ENCODE measurements around the gene PRDM11. TPM values are rescaled to one million over a fixed set of nuclear protein-coding genes. Genes with fewer than 3 reads are reported as not detected.
"Not testable (repeated sequence)": the region's sequence is repeated elsewhere in the genome, so short reads cannot be mapped to it uniquely, and the experiment has no call there.

The PRDM11 gene
- total and polyA plus RNA-seq, 7 experiments from 2014 or later = 0.44 to 8.8 (median 5.7) TPM

GRCh38 chr11:45239733-45240132, 93.3 kb downstream of the PRDM11 start:
- no peak for DNase-seq
- H3K4me3 Mint-ChIP-seq = no peak overlapping the region
- peaks cover 0 to 3% (median 0%) of the 10 kb centered on the region in 5 donors for H3K36me3 Mint-ChIP-seq
- Histone ChIP-seq H3K36me3 (ENCODE audit: control insufficient read depth in 2 of 3, insufficient read depth in 3 of 3, low read length in 3 of 3) (no peaks in the 10 kb centered on the region), H3K4me3 (ENCODE audit: low read length) (no peak overlapping the region), H3K27ac (ENCODE audit: low read depth, low read length) (no peak overlapping the region), H3K27me3 (ENCODE audit: control insufficient read depth in 2 of 2, insufficient read depth in 2 of 2, low read length in 2 of 2) (no peaks in the 10 kb centered on the region), H3K4me1 (ENCODE audit: control insufficient read depth in 2 of 2, insufficient read depth in 2 of 2, low read length in 2 of 2) (no peaks in the 10 kb centered on the region), H3K9me3 (ENCODE audit: control insufficient read depth in 2 of 3, low read length in 3 of 3) (no peaks in the 10 kb centered on the region)
- ChIA-PET CTCF (no interaction called here), POLR2A (interaction anchor here (0.7 kb wide), 1 partner anchor 300 kb away, joined by 3 read pairs; no protein-coding TSS in a partner anchor)
- H3K27ac Mint-ChIP-seq = no peak overlapping the region
- H3K4me1 Mint-ChIP-seq = no peaks in the 10 kb centered on the region
- ATAC-seq = no peak
- H3K9me3 Mint-ChIP-seq = peaks cover 0 to 18% (median 3%) of the 10 kb centered on the region in 11 donors
- peaks cover 7 to 31% (median 22%) of the 10 kb centered on the region in 5 donors for H3K27me3 Mint-ChIP-seq
- intact Hi-C loops (cut with micrococcal nuclease) = no loop called here

GRCh38 chr11:45243967-45244366, 97.5 kb downstream of the PRDM11 start:
- Histone ChIP-seq H3K4me3 (ENCODE audit: low read length) (no peak overlapping the region), H3K9me3 (ENCODE audit: control insufficient read depth in 2 of 3, low read length in 3 of 3) (no peaks in the 10 kb centered on the region), H3K27me3 (ENCODE audit: control insufficient read depth in 2 of 2, insufficient read depth in 2 of 2, low read length in 2 of 2) (no peaks in the 10 kb centered on the region), H3K27ac (ENCODE audit: low read depth, low read length) (no peak overlapping the region), H3K36me3 (ENCODE audit: control insufficient read depth in 2 of 3, insufficient read depth in 3 of 3, low read length in 3 of 3) (no peaks in the 10 kb centered on the region), H3K4me1 (ENCODE audit: control insufficient read depth in 2 of 2, insufficient read depth in 2 of 2, low read length in 2 of 2) (no peaks in the 10 kb centered on the region)
- H3K27me3 Mint-ChIP-seq = peaks cover 3 to 14% (median 7%) of the 10 kb centered on the region in 5 donors
- POLR2A ChIA-PET = no interaction called here
- no peaks in the 10 kb centered on the region for H3K4me1 Mint-ChIP-seq
- H3K27ac Mint-ChIP-seq = no peak overlapping the region
- no peak for DNase-seq
- H3K36me3 Mint-ChIP-seq = no peaks in the 10 kb centered on the region
- H3K4me3 Mint-ChIP-seq = no peak overlapping the region
- CTCF ChIA-PET = no interaction called here
- intact Hi-C loops (cut with micrococcal nuclease) = no loop called here
- ATAC-seq = no peak
- peaks cover 0 to 11% (median 3%) of the 10 kb centered on the region in 11 donors for H3K9me3 Mint-ChIP-seq

GRCh38 chr11:45245218-45246045, 99.0 kb downstream of the PRDM11 start:
- Histone ChIP-seq H3K9me3 (ENCODE audit: control insufficient read depth in 2 of 3, low read length in 3 of 3) (no peaks in the 10 kb centered on the region), H3K4me1 (ENCODE audit: control insufficient read depth in 2 of 2, insufficient read depth in 2 of 2, low read length in 2 of 2) (no peaks in the 10 kb centered on the region), H3K4me3 (ENCODE audit: low read length) (no peak overlapping the region), H3K27ac (ENCODE audit: low read depth, low read length) (no peak overlapping the region), H3K36me3 (ENCODE audit: control insufficient read depth in 2 of 3, insufficient read depth in 3 of 3, low read length in 3 of 3) (no peaks in the 10 kb centered on the region), H3K27me3 (ENCODE audit: control insufficient read depth in 2 of 2, insufficient read depth in 2 of 2, low read length in 2 of 2) (no peaks in the 10 kb centered on the region)
- Mint-ChIP-seq H3K27me3 (peaks cover 0 to 13% (median 8%) of the 10 kb centered on the region in 5 donors), H3K4me3 (no peak overlapping the region), H3K27ac (no peak overlapping the region), H3K9me3 (peaks cover 0 to 3% (median 0%) of the 10 kb centered on the region in 11 donors), H3K4me1 (no peaks in the 10 kb centered on the region), H3K36me3 (no peaks in the 10 kb centered on the region)
- intact Hi-C loops (cut with micrococcal nuclease) = no loop called here
- ChIA-PET POLR2A (no interaction called here), CTCF (no interaction called here)
- ATAC-seq (no peak), DNase-seq (no peak)

- ChIA-PET CTCF (no interaction called here), POLR2A (no interaction called here)
- no peaks in the 10 kb centered on the region for H3K36me3 ChIP-seq (ENCODE audit: control insufficient read depth in 2 of 3, insufficient read depth in 3 of 3, low read length in 3 of 3)
- H3K9me3 ChIP-seq (ENCODE audit: control insufficient read depth in 2 of 3, low read length in 3 of 3) = no peaks in the 10 kb centered on the region
- H3K4me3 ChIP-seq (ENCODE audit: low read length) = no peak overlapping the region
- H3K4me1 Mint-ChIP-seq = no peaks in the 10 kb centered on the region
- no peaks in the 10 kb centered on the region for H3K36me3 Mint-ChIP-seq
- H3K9me3 Mint-ChIP-seq = peaks cover 0 to 2% (median 0%) of the 10 kb centered on the region in 11 donors
- H3K27me3 ChIP-seq (ENCODE audit: control insufficient read depth in 2 of 2, insufficient read depth in 2 of 2, low read length in 2 of 2) = no peaks in the 10 kb centered on the region
- no peaks in the 10 kb centered on the region for H3K4me1 ChIP-seq (ENCODE audit: control insufficient read depth in 2 of 2, insufficient read depth in 2 of 2, low read length in 2 of 2)
- ATAC-seq (no peak), DNase-seq (no peak)
- no peak overlapping the region for H3K27ac Mint-ChIP-seq
- no peak overlapping the region for H3K27ac ChIP-seq (ENCODE audit: low read depth, low read length)
- intact Hi-C loops (cut with micrococcal nuclease) = no loop called here
- no peak overlapping the region for H3K4me3 Mint-ChIP-seq
- peaks cover 0 to 17% (median 8%) of the 10 kb centered on the region in 5 donors for H3K27me3 Mint-ChIP-seq
These were observed 99.8 kb downstream of the PRDM11 start for GRCh38 chr11:45246241-45246640.

- Mint-ChIP-seq H3K27ac (no peak overlapping the region), H3K27me3 (peaks cover 0 to 17% (median 8%) of the 10 kb centered on the region in 5 donors), H3K4me3 (no peak overlapping the region), H3K9me3 (peaks cover 0 to 2% (median 0%) of the 10 kb centered on the region in 11 donors), H3K36me3 (no peaks in the 10 kb centered on the region), H3K4me1 (no peaks in the 10 kb centered on the region)
- Histone ChIP-seq H3K36me3 (ENCODE audit: control insufficient read depth in 2 of 3, insufficient read depth in 3 of 3, low read length in 3 of 3) (no peaks in the 10 kb centered on the region), H3K27ac (ENCODE audit: low read depth, low read length) (no peak overlapping the region), H3K4me1 (ENCODE audit: control insufficient read depth in 2 of 2, insufficient read depth in 2 of 2, low read length in 2 of 2) (no peaks in the 10 kb centered on the region), H3K4me3 (ENCODE audit: low read length) (no peak overlapping the region), H3K27me3 (ENCODE audit: control insufficient read depth in 2 of 2, insufficient read depth in 2 of 2, low read length in 2 of 2) (no peaks in the 10 kb centered on the region), H3K9me3 (ENCODE audit: control insufficient read depth in 2 of 3, low read length in 3 of 3) (no peaks in the 10 kb centered on the region)
- ATAC-seq = no peak
- ChIA-PET POLR2A (no interaction called here), CTCF (no interaction called here)
- no peak for DNase-seq
- intact Hi-C loops (cut with micrococcal nuclease) = no loop called here
These were observed 101.0 kb downstream of the PRDM11 start for GRCh38 chr11:45247433-45247832.

- ChIA-PET CTCF (no interaction called here), POLR2A (no interaction called here)
- H3K9me3 Mint-ChIP-seq = peaks cover 0 to 2% (median 0%) of the 10 kb centered on the region in 11 donors
- H3K4me3 Mint-ChIP-seq = no peak overlapping the region
- H3K27me3 Mint-ChIP-seq = peaks cover 0 to 17% (median 11%) of the 10 kb centered on the region in 5 donors
- no peaks in the 10 kb centered on the region for H3K9me3 ChIP-seq (ENCODE audit: control insufficient read depth in 2 of 3, low read length in 3 of 3)
- no peaks in the 10 kb centered on the region for H3K27me3 ChIP-seq (ENCODE audit: control insufficient read depth in 2 of 2, insufficient read depth in 2 of 2, low read length in 2 of 2)
- no peak overlapping the region for H3K4me3 ChIP-seq (ENCODE audit: low read length)
- H3K4me1 Mint-ChIP-seq = no peaks in the 10 kb centered on the region
- H3K36me3 Mint-ChIP-seq = no peaks in the 10 kb centered on the region
- H3K36me3 ChIP-seq (ENCODE audit: control insufficient read depth in 2 of 3, insufficient read depth in 3 of 3, low read length in 3 of 3) = no peaks in the 10 kb centered on the region
- H3K4me1 ChIP-seq (ENCODE audit: control insufficient read depth in 2 of 2, insufficient read depth in 2 of 2, low read length in 2 of 2) = no peaks in the 10 kb centered on the region
- ATAC-seq (no peak), DNase-seq (no peak)
- intact Hi-C loops (cut with micrococcal nuclease) = no loop called here
- no peak overlapping the region for H3K27ac ChIP-seq (ENCODE audit: low read depth, low read length)
- no peak overlapping the region for H3K27ac Mint-ChIP-seq
These were observed 102.1 kb downstream of the PRDM11 start for GRCh38 chr11:45248501-45249011.

GRCh38 chr11:45249372-45249771, 102.9 kb downstream of the PRDM11 start:
- peaks cover 0 to 17% (median 11%) of the 10 kb centered on the region in 5 donors for H3K27me3 Mint-ChIP-seq
- ATAC-seq; H3K9me3 Mint-ChIP-seq; H3K36me3 Mint-ChIP-seq; H3K9me3 ChIP-seq (ENCODE audit: control insufficient read depth in 2 of 3, low read length in 3 of 3); DNase-seq; POLR2A ChIA-PET; H3K36me3 ChIP-seq (ENCODE audit: control insufficient read depth in 2 of 3, insufficient read depth in 3 of 3, low read length in 3 of 3); H3K4me3 Mint-ChIP-seq; H3K4me1 Mint-ChIP-seq; H3K27ac Mint-ChIP-seq; H3K4me1 ChIP-seq (ENCODE audit: control insufficient read depth in 2 of 2, insufficient read depth in 2 of 2, low read length in 2 of 2); H3K4me3 ChIP-seq (ENCODE audit: low read length); H3K27me3 ChIP-seq (ENCODE audit: control insufficient read depth in 2 of 2, insufficient read depth in 2 of 2, low read length in 2 of 2); CTCF ChIA-PET; H3K27ac ChIP-seq (ENCODE audit: low read depth, low read length); intact Hi-C loops (cut with micrococcal nuclease): not testable (repeated sequence)
